BE2C (cell line): Measurements from ENCODE around the gene AMIGO2.

Source experiments
- DNase-seq: peaks from one replicate; pipeline ENCODE4 v3.0.0-alpha.2; 2020
- H3K27me3 ChIP-seq: fragments of 250-450 bp; sonication (Bioruptor Pico); 2 replicates; pipeline ENCODE4 v1.5.1; 2020; ENCODE audit warnings: mild to moderate bottlenecking
- H3K36me3 ChIP-seq: fragments of 250-450 bp; sonication (Bioruptor Pico); 2 replicates; pipeline ENCODE4 v1.5.1; 2020; ENCODE audit warnings: mild to moderate bottlenecking
- H3K4me1 ChIP-seq: fragments of 250-450 bp; sonication (Bioruptor Pico); 2 replicates; pipeline ENCODE4 v1.5.1; 2020
- H3K4me3 ChIP-seq: 2 replicates; pipeline ENCODE4 v1.5.1; 2011; ENCODE audit warnings: low read depth, low read length
- H3K9me3 ChIP-seq: fragments of 250-450 bp; sonication (Bioruptor Pico); 2 replicates; pipeline ENCODE4 v1.5.1; 2020
- TF ChIP-seq, protein P1 (sequence below): IDR thresholded peaks from 2 replicates; pipeline ENCODE4 v1.5.1; 2012; ENCODE audit warnings: mild to moderate bottlenecking, low read depth, low read length

The AMIGO2 gene

DNA sequence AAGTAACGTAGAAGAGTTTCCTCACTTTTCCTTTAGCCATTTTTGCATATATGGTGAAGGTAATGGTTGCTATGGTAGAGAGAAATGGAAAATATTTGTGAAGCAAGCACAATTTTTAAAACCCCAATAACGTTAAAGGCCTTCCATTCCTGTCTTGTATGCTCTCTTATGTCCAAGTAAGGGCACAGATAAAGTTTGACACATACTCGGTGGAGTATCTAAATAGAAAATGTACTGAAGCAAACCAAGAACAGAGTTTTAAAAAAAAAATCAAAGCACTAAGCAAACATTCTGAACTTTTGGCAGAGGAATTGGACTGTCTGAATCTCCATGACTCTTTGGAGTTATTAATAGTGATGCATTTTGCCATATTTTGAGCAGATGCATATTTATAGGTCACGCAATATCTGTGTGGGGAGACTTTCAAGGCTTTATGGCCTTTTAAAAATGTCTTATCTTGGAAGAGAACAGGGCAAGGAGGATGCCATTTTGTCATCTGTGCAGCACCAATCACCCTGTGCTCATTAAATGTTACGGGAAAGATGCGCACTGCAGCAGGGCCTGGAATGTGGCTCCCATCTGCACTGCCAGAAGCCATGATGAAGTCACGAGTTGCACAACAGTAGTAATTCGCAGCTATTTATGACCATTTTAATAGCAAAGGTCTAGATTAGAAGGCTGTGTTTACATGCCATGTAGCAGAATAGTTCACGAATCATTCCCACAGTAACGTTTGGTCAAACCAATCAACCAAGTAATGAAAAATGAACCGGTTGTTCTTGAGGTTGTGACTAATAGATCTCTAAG lies 23.3 kb upstream of the AMIGO2 start:
- Histone ChIP-seq H3K4me1 (no peaks in the 10 kb centered on the region), H3K27me3 (peaks cover 6% of the 10 kb centered on the region; the same call in 1 of the 2 replicates), H3K9me3 (no peaks in the 10 kb centered on the region), H3K36me3 (no peaks in the 10 kb centered on the region), H3K4me3 (no peak overlapping the region)
- no peak for DNase-seq
- TF ChIP-seq, protein P1, sequence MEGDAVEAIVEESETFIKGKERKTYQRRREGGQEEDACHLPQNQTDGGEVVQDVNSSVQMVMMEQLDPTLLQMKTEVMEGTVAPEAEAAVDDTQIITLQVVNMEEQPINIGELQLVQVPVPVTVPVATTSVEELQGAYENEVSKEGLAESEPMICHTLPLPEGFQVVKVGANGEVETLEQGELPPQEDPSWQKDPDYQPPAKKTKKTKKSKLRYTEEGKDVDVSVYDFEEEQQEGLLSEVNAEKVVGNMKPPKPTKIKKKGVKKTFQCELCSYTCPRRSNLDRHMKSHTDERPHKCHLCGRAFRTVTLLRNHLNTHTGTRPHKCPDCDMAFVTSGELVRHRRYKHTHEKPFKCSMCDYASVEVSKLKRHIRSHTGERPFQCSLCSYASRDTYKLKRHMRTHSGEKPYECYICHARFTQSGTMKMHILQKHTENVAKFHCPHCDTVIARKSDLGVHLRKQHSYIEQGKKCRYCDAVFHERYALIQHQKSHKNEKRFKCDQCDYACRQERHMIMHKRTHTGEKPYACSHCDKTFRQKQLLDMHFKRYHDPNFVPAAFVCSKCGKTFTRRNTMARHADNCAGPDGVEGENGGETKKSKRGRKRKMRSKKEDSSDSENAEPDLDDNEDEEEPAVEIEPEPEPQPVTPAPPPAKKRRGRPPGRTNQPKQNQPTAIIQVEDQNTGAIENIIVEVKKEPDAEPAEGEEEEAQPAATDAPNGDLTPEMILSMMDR: no peak

DNA sequence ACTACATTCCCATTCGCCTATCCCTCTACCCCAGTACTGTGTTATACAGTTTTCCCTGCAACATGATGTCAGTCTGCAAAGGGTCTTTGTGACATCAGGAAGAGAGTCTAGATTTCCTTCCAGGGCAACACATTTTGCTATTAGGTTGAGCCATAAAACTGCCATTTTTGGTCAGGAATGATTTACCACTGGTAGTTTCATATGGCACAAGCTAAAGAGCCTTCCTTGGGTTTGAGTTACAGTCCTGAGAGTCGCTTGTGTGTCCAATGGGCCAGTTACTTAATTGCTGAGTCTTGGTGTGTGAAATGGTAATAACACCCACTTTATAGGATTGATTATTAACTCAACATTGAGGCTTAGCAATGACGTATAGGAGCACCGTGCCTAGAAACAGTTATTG lies 22.6 kb upstream of the AMIGO2 start:
- Histone ChIP-seq H3K27me3 (peaks cover 6% of the 10 kb centered on the region; the same call in 1 of the 2 replicates), H3K4me1 (no peaks in the 10 kb centered on the region), H3K9me3 (no peaks in the 10 kb centered on the region), H3K4me3 (no peak overlapping the region), H3K36me3 (no peaks in the 10 kb centered on the region)
- no peak for DNase-seq
- TF ChIP-seq, protein P1: no peak

DNA sequence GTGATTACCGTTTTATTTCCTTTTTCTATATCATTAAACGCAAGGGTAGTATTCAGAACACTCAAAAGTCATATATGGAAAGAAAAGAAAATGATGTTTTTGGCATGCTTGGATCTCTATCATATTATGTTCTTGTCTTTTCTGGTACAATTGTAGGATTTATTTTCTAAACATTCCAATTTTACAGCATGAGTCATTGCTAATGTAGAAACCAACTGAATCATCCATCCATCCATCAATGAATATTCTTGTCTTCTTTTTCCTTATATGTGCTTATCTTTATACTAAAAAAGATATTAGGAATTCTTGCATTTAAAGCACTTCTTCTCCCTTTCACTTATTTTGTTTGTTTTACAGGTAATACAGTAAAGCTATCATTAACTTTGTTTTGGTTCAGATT lies 20.4 kb upstream of the AMIGO2 start:
- H3K4me1 ChIP-seq: no peaks in the 10 kb centered on the region
- DNase-seq: no peak

DNA sequence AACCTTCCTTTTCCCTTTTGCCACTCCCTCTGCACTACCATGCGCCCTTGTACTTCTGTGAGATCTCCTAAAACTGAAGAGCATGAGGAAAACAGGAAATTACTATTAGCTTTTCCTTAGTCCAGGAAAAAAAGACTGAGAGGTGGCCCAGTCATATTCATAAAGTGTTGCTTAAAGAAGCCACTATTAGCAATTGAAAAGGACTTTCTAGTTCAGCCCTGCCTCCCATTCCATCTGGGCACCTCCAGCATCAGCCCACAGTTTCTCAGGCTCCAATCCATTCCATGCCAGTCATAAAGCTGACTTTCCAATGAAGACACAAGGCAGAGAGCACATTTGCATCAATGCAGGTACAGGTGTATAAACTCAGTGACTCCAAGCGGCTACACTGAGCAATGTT lies 19.9 kb upstream of the AMIGO2 start:
- Histone ChIP-seq H3K36me3 (no peaks in the 10 kb centered on the region), H3K4me3 (no peak overlapping the region), H3K4me1 (no peaks in the 10 kb centered on the region), H3K27me3 (no peaks in the 10 kb centered on the region), H3K9me3 (no peaks in the 10 kb centered on the region)
- DNase-seq: no peak
- TF ChIP-seq, protein P1: no peak

More for the DNA sequence above, 20.4 kb upstream of the AMIGO2 start:
- H3K36me3 ChIP-seq: no peaks in the 10 kb centered on the region
- H3K4me3 ChIP-seq: no peak overlapping the region
- TF ChIP-seq, protein P1: no peak
- no peaks in the 10 kb centered on the region for H3K27me3 ChIP-seq
- no peaks in the 10 kb centered on the region for H3K9me3 ChIP-seq

DNA sequence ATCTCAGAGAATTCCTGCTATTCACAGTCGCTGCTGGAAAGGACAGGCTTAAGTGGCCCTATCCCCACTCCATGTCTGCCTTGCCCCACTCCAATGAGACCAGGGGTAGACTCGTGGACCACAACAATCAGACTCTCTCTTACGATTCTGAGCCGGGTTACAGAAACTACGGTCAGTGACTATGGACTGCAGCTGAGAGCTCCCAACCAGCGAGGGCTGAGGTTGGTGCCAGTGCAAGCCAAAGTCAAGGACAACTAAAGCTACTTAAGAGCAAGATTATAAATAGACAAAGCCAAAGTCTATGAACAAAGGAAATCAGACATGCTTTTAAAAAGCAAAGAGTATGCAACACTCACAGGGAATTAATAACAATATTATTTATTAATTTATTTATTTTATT lies 18.3 kb upstream of the AMIGO2 start:
- no peak for DNase-seq
- Histone ChIP-seq H3K36me3 (no peaks in the 10 kb centered on the region), H3K4me3 (no peak overlapping the region), H3K27me3 (no peaks in the 10 kb centered on the region), H3K9me3 (no peaks in the 10 kb centered on the region), H3K4me1 (no peaks in the 10 kb centered on the region)
- TF ChIP-seq, protein P1: no peak

DNA sequence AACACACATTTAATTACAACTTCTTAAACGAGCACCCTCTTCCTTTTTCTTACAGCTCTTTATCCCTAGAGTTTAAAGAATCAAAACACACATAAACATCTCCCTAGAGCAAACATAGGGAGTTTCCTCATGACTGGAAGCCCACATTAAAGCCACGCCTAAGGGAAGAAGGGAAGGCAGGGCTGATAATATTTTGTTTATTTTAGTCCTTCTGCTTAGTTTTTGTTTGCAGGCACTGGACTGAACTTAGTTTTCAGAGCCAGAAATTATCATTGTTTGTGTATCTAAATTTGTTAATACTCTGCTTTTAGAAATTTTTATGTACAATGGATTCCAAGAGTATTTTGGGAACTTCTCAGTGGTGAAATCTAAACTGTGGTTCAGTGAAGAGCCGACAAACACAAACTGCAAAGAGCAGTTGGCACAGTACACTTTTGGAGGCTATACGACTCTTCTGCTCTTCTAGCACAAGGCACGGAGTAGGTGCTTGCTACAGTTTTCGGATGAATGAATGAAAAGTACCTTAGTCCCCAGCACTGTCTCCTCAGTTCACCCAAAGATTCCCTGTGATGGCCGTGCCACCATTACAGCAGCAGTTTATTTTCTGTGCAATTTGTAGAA lies 17.6 kb upstream of the AMIGO2 start:
- H3K36me3 ChIP-seq: no peaks in the 10 kb centered on the region
- H3K4me1 ChIP-seq: no peaks in the 10 kb centered on the region
- DNase-seq: no peak
- TF ChIP-seq, protein P1: no peak
- H3K9me3 ChIP-seq: no peaks in the 10 kb centered on the region
- H3K27me3 ChIP-seq: no peaks in the 10 kb centered on the region
- no peak overlapping the region for H3K4me3 ChIP-seq
